GM19324 (cell line): ENCODE measurements around the gene KCNJ5.
A peak's percentile ranks its signal among the peaks of the same experiment; 100 is the strongest.

Source experiments
- ATAC-seq: cut with Tn5 transposase; IDR thresholded peaks from one replicate; pipeline ENCODE4 v1.9.1; 2021; ENCODE audit warnings: mild to moderate bottlenecking, moderate library complexity; ENCODE audit not compliant: unreplicated experiment, low FRiP score

Gene KCNJ5

DNA sequence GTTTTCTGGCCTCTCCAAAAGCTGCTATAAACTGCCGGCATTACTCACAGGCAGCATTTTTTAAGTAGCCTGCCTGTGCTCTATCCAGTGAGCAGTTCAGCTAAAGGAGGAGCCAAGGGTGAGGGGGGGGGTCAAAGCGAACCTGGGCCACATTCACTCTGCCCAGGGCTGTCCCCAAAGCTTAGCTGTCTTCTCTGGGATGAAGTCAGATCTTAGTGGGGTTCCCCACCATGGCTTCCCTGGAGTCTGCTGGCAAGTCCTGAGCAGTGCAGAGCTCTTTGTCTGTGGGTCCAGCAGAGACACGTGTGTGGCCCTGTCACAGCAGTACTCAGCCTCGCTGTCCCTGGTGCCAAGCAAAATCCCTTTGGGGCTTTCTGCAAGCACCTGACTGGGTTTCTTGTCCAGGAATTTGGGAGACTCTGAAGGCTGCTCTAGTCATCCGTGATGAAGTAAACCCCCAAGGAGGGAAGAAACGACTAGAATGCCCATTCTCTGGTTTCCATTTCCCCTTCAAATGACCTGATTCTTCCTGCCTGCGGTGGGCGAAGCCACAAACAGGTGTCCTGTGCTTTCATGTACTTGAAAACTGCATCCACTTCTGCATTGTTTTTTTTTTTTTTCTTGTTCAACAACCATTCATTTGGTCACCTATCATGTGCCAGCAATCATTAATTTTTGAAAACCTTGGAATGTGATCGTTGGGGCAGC lies 2.6 kb downstream of the KCNJ5 start:
- ATAC-seq, result peak; percentile 48

DNA sequence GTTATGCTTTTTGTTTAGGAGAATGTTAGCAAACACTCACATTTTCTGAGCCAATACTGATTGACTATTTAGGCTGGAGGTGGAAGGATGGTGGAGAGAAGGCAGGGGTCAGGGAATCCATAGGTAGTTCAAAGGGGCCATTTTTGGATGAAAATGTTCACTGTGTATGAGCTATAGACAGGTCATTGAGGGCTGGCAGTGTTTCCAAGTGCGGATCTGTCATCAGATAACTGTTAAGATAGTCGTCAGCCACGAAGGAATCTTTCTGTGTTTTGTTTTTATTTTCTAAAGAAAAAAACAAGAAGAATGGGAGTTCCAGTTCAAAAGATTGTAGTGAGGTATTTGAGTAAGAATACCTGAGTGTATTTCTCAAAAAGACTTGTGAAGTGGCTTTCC lies 3.1 kb downstream of the KCNJ5 start:
- no peak for ATAC-seq

DNA sequence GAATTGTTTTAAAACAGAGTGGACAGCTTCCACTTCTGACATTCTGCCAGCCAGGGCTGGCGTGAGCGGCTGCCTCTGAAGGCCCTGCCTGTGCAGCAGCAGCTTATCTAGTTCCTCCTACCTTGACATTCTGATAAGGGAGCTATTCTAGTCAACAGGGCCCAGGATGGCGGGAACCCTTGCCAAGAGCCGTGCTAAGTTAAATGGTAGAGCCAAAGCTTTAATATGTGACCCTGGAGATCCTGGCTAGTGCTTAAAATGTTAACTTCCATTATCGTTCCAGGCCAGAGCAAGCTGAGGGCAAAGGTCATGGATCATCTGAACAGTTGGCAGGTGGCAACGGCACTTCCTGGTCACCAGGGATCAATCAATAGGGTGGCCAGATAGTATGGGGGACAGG lies 3.5 kb downstream of the KCNJ5 start:
- ATAC-seq, result no peak

DNA sequence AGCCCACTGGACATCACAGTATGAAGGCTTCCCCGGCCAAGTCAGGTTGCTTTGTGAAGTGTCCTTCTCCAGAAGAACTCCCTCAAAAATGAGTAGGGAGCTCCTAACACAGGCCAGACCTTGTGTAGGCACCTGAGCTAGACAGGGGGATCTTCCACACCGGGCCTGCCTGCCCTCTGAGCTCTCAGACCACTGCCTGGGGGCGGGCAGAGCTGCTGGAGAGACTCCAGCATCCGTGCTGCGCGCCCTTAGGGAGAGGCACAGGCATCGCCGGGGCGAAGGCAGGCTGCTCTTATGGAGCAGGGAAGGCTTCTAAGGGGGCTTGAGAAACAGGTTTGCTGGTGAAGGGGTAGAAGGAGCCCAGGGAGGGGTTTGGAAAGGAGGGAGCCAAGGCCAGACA lies 4.4 kb downstream of the KCNJ5 start:
- ATAC-seq, result no peak

DNA sequence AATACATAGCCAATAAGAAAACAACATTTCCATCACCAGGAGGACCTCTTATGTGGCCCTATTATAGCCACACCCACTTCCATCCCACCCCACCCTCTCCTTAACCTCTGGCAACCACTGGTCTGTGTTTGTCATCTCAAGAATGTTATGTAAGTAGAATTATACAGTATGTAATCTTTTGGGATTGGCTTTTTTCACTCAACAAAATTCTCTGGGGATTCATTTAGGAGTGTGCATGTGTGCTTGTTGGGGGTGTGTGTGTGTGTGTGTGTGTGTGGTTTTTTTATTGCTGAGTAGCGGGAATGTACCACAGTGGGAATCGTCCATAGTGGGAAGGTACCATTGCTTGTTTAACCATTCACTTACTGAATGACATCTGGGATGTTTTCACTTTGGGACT lies 5.2 kb downstream of the KCNJ5 start:
- ATAC-seq, result no peak

DNA sequence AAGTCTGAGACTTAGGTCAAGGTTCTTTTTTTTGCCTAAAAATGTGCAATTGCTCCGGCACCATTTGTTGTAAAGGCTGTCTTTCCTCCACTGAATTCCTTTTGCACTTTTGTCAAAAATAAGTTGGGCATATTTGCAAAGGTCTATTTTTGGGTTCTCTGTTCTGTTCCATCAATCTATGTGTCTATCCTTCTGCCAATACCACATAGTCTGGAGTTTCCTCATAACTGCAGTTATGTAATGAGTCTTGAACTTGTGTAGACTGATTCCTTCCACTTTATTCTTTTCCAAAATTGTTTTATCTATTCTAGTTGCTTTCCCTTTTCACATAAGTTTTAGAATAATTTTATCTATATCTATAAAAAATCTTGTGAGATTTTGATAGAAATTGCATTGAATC lies 6.7 kb downstream of the KCNJ5 start:
- ATAC-seq, result no peak

DNA sequence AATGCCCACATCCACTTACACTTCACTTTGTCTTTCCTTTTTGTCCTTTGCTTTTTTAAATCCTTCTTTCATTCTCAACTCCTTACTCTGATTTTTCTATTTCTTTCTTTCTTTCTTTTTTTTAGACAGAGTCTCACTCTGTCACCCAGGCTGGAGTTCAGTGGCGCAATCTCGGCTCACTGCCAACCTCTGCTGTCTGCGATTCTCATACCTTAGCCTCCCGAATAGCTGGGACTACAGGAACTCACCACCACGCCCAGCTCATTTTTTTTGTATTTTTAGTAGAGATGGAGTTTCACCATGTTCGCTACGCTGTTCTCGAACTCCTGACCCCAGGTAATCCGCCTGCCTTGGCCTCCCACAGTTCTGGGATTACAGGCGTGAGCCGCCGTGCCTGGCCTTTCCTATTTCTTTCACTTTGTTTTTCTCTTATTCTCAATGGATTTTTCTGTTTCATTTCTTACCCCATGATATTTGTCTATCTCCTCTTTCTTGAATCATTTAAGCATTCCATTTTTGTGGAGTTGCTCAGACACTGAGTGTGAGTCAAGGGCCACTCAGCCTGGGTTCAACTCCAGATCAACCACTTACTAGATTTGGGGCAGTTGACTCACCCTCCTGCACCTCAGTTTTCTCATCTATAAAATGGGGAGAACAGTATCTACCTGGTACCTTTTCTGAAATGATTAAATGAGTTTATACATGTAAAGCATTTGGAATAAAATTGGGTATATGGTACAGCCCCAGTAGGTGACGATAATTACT lies 7.6 kb downstream of the KCNJ5 start:
- ATAC-seq, result no peak

DNA sequence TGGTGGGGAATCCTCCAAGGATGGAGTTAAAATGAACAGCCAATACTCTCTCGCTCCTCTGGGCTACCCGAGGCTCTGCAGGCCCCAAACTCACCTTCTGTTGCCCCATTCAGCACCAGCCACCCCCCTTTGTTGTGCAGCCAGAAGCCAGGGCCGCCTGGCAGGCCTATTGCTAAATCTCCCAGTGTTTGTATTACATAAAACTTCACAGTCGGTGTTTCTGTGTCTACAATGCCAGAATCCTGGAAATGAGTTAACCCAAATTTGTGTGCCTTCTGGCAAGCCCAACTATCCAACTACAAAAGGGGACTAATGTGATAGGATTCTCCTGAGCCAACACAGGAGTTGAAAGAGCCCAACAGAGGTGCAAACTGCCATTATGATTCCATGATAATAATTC lies 9.3 kb downstream of the KCNJ5 start:
- ATAC-seq, result no peak

DNA sequence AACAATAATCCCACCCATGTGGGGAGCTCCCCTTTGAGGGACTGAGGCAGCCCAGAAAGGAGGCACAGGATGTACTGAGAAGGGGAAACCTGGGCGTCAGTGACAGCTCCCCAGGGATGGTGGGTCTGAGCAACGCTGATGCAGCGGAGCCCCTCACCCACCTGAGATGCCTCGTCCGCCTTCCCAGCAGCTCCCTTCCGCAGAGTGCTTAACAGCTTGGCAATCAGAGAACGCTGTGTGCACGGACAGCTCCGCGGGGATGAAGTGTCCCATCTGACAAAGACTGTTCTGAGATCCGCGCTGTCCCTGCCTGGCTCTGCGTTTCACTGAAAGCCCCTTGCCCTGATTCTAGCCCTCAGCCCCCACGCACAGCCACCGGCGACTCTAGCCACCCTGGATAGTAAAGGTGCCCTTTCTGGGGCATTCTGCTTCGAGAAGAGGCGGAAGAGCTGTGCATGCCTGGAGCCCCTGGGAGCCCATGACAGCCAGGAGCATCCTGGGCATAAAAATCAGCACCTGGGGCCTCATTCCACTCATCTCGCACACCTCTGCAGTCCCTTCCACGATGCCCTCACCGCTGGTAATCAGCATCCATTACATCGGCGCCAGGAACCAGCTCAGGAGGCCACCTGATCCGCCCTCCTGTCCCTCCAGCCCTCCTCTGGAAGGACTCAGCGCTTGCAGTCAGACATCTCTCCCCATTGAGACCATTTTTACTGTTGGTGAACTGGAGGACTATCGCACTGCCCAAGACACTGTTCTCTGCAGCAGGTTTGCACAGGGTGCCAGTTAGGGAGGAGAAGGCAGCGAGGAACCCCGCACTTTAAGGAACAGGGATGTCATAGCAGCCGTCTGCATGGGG lies 10.7 kb downstream of the KCNJ5 start:
- ATAC-seq, result no peak

DNA sequence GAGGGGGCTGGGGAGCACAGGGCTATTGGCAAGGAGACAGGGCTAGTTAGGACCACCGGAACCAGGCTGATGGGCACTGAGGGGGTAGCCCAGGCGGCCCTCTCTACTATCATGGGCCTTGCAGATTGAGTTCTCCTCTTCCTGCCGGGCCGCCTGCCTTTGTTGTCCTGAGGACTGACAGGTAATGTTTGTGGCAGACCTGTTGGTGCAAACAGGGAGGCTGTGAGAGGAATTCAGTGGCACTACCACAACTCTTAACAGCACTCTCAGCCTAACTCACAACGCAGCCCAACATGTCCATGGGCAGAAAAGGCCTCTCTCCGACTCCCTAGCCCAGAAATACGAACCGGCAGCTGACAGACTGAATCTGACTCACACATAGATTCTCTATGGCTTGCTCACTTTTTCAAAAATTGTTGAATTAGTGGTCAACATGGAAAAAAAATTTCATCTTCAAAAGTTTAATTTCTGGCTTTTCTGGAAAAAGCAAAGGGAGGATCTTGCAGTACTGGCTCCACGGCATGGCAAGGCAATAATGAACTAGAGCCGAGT lies 11.4 kb downstream of the KCNJ5 start:
- no peak for ATAC-seq

DNA sequence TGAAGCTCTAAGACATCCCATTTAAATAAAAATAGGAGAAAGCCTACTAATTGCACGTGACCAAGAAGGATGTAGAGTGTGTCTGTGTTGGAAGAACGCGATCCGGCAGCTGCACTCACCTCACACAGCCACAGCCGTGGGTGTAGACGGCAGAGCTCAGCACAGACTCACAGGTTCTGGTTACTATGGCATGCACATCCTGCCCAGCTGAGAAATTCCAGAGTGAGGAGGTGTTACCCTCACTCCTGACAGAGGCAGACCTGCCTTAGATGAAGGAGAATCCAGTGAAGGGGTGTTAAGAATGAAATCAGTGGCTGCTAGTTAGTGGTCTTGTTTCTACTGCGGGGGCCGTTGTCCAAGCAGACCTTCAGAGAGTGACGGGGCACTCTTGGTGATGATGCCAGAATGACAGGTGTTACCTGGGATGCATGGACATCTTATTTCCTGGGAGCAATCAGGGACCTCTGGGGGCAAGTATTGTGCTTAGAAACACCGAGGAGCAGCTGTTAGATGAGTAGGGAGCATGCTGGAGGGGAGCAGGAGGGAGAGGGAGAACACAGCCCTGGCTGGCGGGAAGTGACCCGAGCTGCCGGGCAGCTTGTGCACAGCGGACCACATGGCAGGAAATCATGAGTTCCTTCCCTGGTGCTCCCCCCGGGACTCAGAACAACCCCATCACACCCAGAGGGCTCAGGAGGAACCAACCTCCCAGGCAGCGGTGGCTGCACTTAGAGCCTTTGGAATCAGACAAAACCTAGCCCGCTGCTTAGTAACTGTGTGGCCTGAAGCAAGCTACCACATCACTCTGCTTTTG lies 12.3 kb downstream of the KCNJ5 start:
- ATAC-seq, result no peak

DNA sequence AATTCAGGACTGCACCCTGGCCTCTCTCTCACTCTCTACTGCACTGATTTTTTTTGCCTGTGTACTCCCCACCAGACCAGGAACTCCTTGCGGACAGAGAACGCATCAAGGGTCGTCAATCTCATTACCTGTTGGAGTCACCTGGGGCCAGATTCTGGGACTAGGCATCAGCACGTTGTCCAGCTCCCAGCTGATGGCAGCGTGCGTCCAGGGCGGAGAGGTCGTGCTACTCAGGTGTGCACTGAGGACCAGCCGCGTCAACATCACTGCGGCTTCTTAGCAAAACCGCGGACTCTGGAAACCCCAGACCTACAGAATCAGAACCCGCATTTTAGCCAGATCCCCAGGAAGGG lies 13.1 kb downstream of the KCNJ5 start:
- ATAC-seq, result no peak

DNA sequence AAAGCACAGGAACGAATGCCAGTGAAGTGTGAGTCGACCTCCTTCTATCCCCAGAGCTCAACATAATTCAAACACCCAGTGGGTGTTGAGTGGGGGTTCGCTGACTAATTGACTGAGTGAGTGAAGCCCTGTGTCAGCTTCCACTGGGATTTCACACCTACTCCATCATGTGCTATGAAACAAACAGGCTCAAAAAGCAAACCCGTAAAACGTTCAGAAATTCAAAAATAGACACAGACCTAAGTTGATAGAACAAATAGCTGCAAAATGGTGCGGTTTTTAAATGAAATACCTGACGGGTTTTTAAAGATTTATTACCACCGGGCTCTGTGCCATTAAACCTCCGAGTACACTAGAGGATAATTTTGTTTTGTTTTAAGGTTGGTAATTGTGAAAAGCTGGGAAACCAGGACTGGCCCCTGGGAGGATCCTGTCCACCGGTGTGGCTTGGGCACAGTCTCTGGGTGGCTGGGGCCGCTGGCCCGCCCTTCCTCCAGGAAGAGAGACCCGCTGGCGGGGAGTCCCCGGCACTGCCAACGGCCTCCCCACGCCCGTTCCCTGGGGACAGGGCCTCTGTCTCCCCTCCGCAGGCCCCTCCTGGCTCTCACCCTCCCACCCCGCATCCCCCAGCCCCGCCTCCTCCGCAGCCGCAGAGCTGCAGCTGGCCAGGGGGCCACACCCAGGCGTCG lies 13.6 kb downstream of the KCNJ5 start:
- ATAC-seq, result no peak

DNA sequence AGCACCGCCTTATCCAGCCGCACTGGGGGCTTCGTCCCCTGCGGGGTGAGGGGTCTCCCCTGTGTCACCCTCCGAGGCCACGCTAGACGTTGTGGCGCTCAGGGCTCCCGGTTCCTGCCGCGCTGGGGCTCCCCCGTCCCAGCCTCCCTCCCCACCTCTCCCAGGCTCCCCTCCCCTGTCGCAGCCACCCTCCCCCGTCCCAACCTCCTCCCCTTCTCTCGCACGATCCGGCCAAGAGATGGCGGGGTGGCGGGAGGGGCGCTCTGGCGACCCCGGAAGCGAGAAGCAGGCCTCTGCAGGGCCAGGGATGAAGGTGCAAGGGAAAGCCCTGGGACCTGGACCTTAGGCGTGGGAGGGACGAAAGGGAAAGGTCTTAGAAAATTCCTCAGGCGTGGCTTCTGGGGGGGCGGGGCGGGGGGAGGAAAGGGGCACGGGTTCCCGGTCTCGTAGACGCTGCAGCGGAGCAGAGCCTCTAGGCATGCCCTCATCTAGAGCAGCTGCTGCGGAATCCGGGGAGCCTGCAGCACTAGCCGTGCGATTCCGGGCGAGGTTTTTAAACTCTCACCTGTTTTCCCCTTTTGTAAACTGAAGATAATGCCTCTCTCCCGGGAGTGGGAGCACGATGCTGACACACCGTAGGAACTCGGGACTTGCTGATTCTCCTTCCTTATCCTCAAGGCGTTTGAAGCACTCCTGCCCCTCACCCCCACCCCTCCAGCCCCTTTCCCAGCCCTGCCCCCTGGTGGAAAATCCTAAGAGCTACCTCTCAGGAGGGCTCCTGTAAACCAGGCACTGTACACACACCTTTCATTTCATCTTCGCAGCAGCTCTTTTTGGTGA lies 14.4 kb downstream of the KCNJ5 start:
- ATAC-seq, result no peak

DNA sequence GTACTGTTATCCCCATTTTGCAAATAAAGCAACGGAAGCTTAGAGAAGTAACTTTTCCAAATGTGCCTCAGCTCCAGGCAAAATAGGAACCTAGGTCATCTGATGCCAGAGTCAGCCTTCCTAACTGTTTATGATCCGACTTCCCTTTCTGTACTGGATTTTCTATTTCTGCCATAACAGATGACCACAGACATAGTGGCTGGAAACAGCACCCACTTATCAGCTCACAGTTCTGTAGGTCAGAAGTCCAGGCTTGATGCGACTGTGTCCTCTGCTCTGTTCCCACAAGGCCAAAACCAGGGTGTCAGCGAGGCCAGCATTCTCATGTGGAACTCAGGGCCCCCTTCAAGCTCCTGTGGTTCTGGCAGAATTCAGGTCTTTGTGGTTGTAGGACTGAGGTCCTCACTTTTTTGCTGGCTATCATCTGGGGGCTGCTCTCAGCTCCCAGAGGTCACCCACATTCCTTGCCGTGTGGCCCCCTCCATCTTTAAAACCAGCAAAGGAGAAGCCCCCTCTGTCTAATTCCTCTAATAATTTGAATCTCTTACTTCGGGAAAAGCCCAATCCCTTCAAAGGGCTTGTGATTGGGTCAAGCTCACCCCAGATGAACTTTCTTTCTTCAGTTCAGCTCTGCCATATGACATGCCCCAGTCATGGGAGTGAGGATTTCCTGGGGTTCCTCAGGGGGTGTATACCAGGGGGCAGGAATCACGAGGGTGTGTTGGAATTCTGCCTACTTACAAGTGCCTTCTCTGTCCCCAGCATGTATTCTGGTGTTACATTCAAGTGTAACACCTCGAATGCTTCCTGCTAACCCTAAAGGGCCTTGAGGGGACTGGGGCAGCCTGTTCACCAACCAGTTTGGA lies 15.3 kb downstream of the KCNJ5 start:
- no peak for ATAC-seq

DNA sequence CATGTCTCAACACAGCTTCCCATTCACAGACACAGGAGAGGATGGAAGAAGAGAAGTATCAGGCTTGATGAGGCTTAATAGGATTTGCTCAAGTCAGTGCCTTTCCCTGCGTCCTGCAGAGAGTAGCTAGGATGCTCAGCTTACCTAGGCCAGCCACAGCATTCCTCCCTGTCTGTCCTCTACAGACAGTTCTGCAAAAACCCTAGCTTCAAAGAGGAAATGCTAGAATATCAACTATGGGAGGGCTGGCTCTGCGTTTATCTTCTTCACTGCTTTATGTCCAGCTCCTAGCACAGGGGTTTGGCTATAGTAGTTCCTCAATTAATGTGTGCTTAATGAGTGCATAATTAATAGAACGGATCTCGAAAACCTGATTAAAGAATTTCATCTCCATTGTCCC lies 16.4 kb downstream of the KCNJ5 start:
- ATAC-seq, result no peak

DNA sequence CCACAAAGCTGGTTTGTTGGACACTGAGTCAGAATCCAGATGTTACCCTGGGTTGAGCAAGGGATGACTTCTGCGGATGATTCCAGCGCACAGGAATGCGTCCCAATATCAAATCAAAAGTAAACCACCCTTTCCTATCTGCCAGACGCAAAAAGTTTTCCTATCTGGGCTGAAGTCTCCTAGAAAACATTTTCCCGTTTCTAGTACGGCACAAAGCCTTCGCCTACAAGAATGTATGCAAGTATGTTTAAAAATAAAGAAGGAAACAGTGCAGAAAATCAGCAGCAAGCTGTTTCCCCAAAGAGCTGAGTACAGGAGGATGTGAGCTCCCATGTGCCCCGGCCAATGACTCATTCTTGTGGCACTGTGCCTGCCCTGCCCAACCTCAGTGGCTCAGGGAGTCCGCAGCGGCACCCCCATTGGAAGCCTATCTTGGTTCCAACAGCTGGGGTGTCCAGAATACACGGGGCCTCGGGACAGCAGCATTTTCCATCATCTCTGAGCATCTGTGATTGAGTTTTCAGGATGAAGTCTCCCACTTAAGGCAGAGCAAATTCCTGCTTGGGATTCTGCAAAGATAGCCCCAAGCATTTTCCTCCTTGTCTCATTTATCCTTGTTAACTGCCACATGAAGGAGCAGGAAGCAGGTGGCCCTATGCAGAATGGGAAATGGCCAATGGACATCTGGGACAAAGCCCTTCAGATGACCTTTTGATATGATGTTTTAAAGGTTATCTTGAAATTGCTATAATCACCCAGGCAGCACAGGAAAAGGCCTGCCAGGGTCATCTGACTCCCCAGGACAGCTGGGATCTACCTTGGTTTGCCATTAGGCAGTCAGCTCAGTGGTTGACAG lies 17.5 kb downstream of the KCNJ5 start:
- ATAC-seq, result no peak
